ENCODE results near the gene IL10RA.

The IL10RA gene

DNA sequence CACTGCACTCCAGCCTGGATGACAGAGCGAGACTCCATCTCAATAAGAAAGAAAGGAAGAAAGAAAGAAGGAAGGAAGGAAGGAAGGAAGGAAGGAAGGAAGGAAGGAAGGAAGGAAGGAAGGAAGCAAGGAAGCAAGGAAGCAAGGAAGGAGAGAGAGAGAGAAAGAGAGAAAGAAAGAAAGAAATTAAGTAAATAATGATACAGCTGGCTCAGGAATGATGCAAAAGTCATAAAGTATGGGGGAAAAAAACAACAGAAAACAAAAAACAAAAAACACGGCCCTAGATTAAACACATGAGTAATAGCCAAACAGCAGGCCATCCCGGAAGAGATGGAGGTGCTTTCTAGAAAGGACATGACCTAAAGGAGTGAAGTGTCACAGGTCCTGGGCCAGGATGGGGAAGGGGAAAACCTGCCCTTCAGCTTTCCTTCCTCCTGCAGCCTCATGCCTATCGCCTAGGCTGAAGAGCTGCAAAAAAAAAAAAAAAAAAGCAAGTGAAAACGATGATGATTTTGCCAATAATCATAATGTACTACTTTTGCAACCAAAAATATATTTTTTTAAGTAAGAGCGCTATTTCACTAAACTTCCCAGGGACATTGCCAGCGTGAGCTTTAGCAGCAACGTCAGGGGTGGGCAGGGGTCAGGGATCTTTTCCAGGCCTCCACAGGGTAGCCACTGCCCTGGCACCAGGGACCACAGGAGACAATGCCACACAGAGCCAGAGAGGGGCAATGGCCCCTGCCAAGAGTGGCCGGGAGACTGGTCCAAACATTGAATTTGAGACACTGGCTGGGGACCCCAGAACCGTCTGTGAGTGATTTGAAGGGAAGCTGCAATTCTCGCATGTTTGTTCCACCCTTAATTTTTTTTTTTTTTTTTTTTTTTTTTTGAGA lies 62.5 kb downstream of the IL10RA start:
- FAIRE-seq: no peak

DNA sequence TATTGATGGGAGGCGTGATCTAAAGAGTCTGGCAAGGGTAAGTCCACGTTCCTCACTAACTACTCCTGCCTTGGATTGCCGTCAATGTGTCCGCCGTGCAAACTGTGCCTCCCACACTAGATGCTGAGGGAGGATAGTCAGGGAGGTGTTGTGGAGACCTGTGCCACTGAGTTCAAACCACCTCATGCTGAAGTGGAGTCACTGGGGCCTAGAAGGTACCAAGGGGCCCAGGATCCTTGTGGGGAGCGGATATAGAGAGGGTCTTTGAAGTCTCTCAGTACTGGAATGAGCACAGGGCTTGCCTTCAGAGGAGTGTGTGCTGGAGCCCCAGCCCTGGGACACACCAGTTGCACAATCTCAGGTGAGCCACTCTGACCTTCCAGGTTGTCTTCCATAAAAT lies 63.6 kb downstream of the IL10RA start:
- FAIRE-seq: no peak

DNA sequence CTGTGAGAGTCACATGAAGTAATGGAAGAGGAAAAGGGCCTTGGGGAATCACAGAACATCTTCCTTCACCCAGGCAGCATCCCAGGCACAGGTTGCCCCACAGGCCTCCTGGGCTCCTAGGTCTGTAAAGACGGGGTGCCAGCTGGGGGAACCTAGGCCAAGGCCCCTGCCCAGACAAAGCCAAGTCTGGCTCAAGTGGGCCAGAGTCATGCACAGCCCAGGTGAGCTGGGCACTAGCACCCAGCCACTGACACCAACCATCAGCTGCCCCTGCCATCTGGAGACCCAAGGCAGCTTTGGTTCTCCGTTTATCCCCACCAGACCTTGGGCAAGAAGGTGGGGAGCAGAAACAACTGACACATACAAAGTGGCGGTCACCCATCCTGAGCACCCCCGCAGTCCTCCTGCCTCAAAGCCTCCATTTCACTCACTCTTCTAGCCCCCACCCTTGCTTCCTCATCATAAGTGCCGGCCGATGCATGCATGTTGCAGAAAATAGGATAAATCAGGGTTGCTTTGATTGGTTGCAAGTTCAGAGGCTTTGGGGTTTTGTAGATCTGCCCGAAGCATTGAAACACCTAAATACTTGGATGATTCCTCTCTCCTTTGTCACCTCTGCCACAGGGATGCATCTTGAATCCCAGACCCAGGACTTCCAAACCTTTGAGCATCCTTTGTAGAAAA lies 64.2 kb downstream of the IL10RA start:
- no peak for FAIRE-seq

All from A204.1 (cell line).